Inflammatory macrophage treated with lipopolysaccharide for 1 hour (primary cell): ENCODE measurements around the gene SLC9A3.

Experiments
- DNase-seq, 2 donors: peaks; one replicate each; pipeline ENCODE4 v3.0.0-alpha.2; 2020 to 2022

SLC9A3 gene

GRCh38 chr5:538271-538771, 14.1 kb upstream of the SLC9A3 start:
- no peak for DNase-seq

- DNase-seq, result no peak
These were observed 13.4 kb upstream of the SLC9A3 start for GRCh38 chr5:537621-538071.

- no peak for DNase-seq
These were observed 12.8 kb upstream of the SLC9A3 start for GRCh38 chr5:537098-537497.

GRCh38 chr5:535846-536698, 11.8 kb upstream of the SLC9A3 start:
- DNase-seq, result no peak

DNA sequence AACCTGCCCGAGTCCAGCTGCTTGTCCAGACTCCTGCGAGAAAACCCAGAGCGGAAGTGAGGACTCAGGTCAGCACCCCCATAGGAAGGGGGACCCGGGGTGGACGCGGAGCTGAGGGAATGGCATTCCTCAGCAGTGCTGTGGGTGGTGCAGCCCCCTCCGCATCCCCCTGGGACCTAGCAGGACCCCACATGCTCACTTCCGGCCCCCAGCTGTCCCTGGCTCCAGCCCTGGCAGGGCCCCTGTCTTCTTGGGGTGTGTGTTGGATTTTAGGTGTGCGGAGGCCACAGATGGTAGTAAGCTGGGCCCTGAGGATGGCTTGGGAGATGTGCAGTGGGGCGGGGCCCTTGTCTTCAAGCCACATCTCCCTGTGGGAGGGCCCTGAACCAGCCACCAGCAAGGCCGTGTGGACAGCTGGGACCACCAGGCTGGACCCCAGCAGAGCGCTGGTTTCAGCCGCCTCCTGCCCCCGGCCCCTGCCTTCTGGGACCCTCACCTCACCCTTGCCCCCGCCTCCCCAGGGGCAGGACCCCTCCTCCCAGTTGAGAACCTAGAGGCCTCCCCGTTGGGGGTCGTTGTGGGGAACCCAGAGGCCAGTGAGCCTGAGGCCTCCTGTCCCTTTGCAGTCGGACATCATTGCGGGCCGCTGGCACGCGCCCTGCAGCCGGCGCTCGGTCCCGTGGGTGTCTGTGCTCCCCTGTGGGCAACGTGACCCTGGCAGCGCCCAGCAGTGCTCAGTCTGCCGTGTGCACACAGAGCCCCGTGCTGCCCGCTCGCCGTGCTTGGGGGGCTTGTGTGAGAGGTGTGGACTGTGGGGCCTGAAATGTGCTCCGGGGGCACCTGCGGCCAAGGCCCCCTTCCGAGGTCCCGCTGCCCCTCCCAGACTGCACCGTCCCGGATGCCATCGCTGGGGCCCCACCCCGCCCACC, 10.8 kb upstream of the SLC9A3 start:
- DNase-seq, result no peak

DNA sequence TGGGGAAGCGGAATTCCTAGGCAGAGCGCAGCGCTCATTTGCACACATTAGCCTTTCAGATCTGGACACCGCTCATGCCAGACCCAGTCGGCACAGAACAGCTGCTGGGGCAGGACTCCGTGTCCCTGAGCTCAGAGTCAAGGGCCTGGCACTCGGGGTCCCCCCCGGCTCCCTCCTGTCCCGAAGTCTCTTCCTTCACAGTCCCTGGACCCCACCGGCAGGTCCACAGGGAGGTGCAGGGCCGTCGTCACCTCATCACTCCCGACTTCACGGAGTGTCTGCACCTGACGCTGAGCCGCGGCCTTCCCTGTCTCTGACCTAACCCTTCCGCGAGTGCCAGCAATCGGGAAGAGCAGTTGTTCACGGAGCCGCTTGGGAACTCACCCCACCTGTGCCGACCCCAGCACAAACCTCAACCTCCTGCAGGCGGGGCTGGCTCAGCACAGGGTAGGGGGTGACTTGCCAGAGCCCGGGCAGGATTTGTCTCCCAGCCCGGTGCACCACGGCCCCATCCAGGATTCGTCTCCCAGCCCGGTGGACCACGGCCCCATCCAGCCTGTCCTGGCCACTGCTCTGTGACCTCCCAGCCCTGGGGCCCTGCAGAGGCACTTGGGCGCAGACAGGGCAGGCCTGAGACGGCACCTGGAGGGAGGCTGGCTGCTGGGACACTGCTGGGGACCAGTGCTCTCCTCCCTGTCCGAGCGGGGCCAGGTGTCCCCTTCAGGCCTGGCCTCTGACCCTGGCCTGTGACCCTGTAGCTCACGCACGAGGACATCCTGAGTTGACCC, 9.9 kb upstream of the SLC9A3 start:
- no peak for DNase-seq

DNA sequence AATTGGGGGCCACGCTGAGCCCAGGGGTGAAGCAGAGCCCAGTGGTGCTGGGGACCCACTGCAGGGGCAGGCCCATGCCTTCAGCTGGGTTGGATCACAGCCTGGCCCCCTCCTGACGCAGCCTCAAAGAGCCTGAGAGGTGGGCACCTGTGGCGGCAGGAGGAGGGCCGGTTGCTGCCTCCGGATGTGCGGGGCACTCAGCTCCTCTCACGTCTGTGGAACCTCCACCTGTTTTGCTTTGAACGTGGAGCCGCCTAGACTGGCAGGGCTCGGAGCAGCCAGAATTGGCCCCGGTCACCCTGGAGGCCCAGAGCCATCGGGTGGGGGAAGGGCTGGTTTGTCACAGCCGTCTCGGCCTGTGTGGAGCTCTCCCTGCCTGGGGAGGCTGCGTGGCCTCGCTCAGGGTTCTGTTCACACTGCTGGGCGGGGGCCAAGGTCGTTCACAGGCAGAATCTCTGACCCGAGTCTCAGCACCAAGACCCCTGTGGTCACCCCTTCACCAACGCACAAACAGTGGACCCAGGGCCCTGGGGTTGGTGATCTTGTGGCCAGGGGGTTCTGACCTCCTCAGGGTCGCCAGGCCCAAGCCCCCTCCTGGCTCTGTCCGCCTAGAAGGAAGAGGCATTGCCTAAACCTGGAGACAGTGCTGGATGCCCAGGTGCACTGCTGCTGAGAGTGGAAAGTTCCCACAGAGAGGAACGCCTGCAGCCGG, 9.2 kb upstream of the SLC9A3 start:
- no peak for DNase-seq

- no peak for DNase-seq
These were observed 8.4 kb upstream of the SLC9A3 start for GRCh38 chr5:532521-533242.

DNA sequence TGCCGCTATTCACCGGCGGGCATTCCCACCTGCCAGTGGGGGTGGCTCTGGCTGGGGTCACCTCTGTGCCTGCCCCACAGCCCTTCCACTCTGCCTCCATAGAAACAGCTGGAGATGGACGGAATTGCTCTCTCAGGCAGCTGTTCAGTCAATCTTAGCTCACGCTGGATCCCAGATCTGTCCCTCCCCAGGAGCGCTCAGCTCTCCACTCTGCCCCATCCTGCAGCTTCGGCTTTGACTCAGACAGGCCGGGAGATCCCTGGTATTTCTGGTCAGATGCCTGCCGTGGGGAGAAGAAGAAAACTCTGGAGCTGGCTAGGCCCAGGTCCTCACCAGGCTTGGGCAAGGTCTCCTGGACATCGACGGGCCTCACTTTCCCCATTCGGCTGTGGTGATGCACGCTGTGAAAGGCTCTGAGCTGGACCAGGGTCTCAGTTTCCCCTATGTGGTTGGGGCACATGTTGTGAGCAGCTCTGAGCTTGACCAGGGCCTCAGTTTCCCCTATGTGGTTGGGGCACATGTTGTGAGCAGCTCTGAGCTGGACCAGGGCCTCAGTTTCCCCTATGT, 7.6 kb upstream of the SLC9A3 start:
- DNase-seq, result no peak

DNA sequence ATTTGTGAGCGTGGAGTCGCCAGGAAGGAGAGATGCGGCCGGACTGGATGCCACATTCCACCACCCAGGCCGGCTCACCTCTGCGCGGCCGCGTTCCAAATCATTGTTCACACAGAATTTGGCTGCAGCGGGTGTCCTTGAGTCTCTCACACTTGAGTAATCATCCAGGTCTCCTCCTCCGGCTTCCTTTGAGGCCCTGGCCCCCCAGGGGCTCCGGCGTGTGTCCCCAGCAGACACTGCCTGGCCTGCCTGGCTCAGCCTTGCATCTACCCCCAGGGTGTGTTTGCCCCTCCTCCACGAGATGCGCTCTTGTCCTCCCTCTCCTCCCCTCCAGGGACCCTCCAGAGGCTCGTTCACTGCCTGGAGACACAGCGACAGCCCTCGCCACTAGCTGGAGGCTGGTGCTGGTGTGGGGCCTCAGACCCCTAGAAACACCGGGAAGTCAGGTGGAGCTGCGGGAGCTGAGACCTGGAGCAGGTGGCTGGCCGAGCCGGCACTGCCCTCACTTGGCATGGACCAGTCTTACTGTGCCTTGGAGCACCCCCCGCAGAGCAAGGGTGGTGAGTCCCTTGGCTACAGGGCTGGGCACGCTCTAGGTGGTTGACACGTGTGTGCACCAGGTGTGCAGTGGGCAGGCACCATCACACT, 7.0 kb upstream of the SLC9A3 start:
- no peak for DNase-seq

- peak; percentile 93 to 96 for DNase-seq
These were observed 6.0 kb upstream of the SLC9A3 start for GRCh38 chr5:530001-530955.

DNA sequence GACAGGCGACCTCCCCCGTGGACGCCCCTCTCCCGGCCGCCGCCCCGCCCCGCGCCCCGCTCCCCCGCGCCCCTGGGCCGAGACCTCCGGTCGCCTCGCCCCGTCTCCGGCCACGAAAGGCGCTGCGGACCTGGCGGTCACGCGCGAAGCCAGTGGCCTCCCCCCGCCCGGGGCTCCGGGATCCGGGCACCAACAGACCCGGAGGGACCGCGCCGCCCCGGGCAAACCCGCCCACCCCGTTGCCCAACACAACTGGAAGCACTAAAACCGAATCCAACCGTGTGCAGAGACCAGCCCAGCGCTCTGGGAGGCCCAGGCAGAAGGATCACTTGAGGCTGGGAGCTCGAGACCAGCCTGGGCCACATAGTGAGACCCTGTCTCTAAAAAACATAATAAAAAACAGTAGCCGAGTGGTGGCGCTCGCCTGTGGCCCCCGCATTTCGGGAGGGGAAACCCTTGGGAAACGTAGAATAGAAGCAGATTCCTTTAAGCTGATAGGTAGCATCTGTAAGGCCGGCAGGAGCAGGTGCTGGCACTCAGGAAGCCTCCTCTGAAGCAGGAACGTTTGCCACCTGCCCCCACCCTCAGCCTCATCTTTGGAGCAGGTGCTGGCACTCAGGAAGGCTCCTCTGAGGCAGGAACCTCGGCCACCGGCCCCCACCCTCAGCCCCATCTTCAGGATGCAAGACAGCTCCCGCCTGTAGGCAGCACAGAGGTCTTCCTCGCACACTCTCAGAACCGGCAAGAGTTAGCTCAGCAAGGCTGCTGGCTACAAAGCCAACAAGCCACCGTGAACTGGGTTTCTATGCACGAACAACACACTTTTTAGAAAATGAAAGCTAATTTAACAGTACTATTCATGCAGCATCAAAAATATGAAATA, 4.6 kb upstream of the SLC9A3 start:
- no peak for DNase-seq

- no peak for DNase-seq
These were observed 3.7 kb upstream of the SLC9A3 start for GRCh38 chr5:527646-528628.

GRCh38 chr5:526456-527088, 2.3 kb upstream of the SLC9A3 start:
- no peak for DNase-seq

GRCh38 chr5:525916-526315, 1.7 kb upstream of the SLC9A3 start:
- no peak for DNase-seq
